HCT116 (cell line): ENCODE measurements around the gene PBX1. TPM values are rescaled to one million over a fixed set of nuclear protein-coding genes. Genes with fewer than 3 reads are reported as not detected.

ENCODE experiments used
- ATAC-seq: fragments of 200-7000 bp; cut with Tn5 transposase; 2 replicates; pipeline ENCODE4 v1.9.1; 2020; ENCODE audit warnings: mild to moderate bottlenecking, moderate library complexity
- BruUV-seq: library from RNA; stranded (reverse); fragments of 400-500 nt; replicated peaks from 2 replicates; lab custom pipeline; 2021; lab: Mats Ljungman, UMichigan
- CTCF ChIA-PET: fragments of 300-600 bp; sonication (Branson Sonifier 250); formaldehyde crosslinking; loops from one replicate; lab custom pipeline; 2021; ENCODE audit warnings: antibody characterized with exemption; lab: Charles Lee
- POLR2A ChIA-PET: fragments of 300-600, 350-600 bp; sonication (Branson Sonifier 250); formaldehyde crosslinking; loops from one replicate; lab custom pipeline; 2021; ENCODE audit warnings: antibody characterized with exemption; lab: Charles Lee
- RAD21 ChIA-PET, 2 experiments: fragments of 300-600 bp; sonication (Branson Sonifier 250); formaldehyde crosslinking; loops; one replicate each; lab custom pipeline; 2023; ENCODE audit warnings: low total read pairs in 2 of 2; ENCODE audit not compliant: uncharacterized antibody in 2 of 2, unreplicated experiment in 2 of 2, low non-redundant PET in 1 of 2; lab: Charles Lee
- DNase-seq: peaks from one replicate; pipeline ENCODE4 v3.0.0-alpha.2; 2010; ENCODE audit warnings: low read depth, low spot score
- H2AFZ ChIP-seq: fragments of 200-600 bp; shearing (Covaris generic), sonication (generic); 2 replicates; pipeline ENCODE4 v1.6.1; 2017; ENCODE audit warnings: low read depth, mixed run types, mixed read lengths, antibody characterized with exemption, low read length; ENCODE audit not compliant: poor library complexity, severe bottlenecking
- H3K27ac ChIP-seq: 2 replicates; pipeline ENCODE4 v1.5.1; 2012; ENCODE audit warnings: low read depth, low read length
- H3K27me3 ChIP-seq: fragments of 200-600 bp; sonication (generic); 2 replicates; pipeline ENCODE4 v1.6.1; 2016; ENCODE audit warnings: mixed run types, low read length, mixed read lengths; ENCODE audit not compliant: insufficient read depth
- H3K36me3 ChIP-seq, 2 experiments: fragments of 200-500 bp in 1 of 2; fragments of 200-600 bp in 1 of 2; sonication (Bioruptor generic) in 1 of 2; sonication (generic) in 1 of 2; 2 replicates each; pipeline versions ENCODE4 v1.5.1 to v1.6.1; 2014 to 2016; ENCODE audit warnings: low read length in 2 of 2, inconsistent platforms in 1 of 2, mixed read lengths in 1 of 2, mixed run types in 1 of 2; ENCODE audit not compliant: insufficient read depth in 2 of 2, control insufficient read depth in 1 of 2
- H3K4me1 ChIP-seq, 2 experiments: fragments of 200-600 bp in 1 of 2; sonication (generic) in 1 of 2; 2 replicates each; pipeline versions ENCODE4 v1.5.1 to v1.6.1; 2012 to 2017; ENCODE audit warnings: low read length in 2 of 2, inconsistent platforms in 1 of 2, mild to moderate bottlenecking in 1 of 2, mixed read lengths in 1 of 2, mixed run types in 1 of 2, moderate library complexity in 1 of 2; ENCODE audit not compliant: insufficient read depth in 2 of 2, control insufficient read depth in 1 of 2
- H3K4me2 ChIP-seq: fragments of 200-600 bp; sonication (generic); 2 replicates; pipeline ENCODE4 v1.6.1; 2017; ENCODE audit warnings: mixed run types, low read length, mixed read lengths
- H3K4me3 ChIP-seq, 2 experiments: fragments of 200-600 bp in 1 of 2; sonication (generic) in 1 of 2; replicated peaks in 1 of 2; 2 replicates each; pipeline ENCODE4 v1.5.1; 2011 to 2016; ENCODE audit warnings: low read length in 2 of 2, control low read depth in 1 of 2, low read depth in 1 of 2, mild to moderate bottlenecking in 1 of 2, mixed read lengths in 1 of 2, mixed run types in 1 of 2
- H3K79me2 ChIP-seq: fragments of 200-600 bp; sonication (generic); 2 replicates; pipeline ENCODE4 v1.6.1; 2017; ENCODE audit warnings: mild to moderate bottlenecking, mixed run types, low read length, moderate library complexity, mixed read lengths; ENCODE audit not compliant: insufficient read depth
- H3K9ac ChIP-seq: fragments of 200-600 bp; sonication (generic); 2 replicates; pipeline ENCODE4 v1.6.1; 2016; ENCODE audit warnings: low read length, mixed read lengths
- H3K9me2 ChIP-seq: fragments of 200-600 bp; sonication (generic), shearing (Covaris generic); 2 replicates; pipeline ENCODE4 v1.6.1; 2017; ENCODE audit warnings: mixed run types, mild to moderate bottlenecking, moderate library complexity; ENCODE audit not compliant: insufficient read depth
- H3K9me3 ChIP-seq, 2 experiments: fragments of 200-500 bp in 1 of 2; fragments of 200-600 bp in 1 of 2; sonication (Bioruptor generic) in 1 of 2; sonication (generic) in 1 of 2; 2 replicates each; pipeline ENCODE4 v1.6.1; 2014 to 2017; ENCODE audit warnings: low read length in 2 of 2, mixed read lengths in 2 of 2, inconsistent platforms in 1 of 2, low read depth in 1 of 2, mild to moderate bottlenecking in 1 of 2, mixed run types in 1 of 2, moderate library complexity in 1 of 2; ENCODE audit not compliant: control insufficient read depth in 1 of 2, insufficient read depth in 1 of 2
- H4K20me1 ChIP-seq: fragments of 200-600 bp; sonication (generic), shearing (Covaris generic); 2 replicates; pipeline ENCODE4 v1.6.1; 2017; ENCODE audit warnings: mixed run types, mild to moderate bottlenecking, moderate library complexity; ENCODE audit not compliant: insufficient read depth
- CEBPB ChIP-seq: IDR thresholded peaks from 2 replicates; pipeline ENCODE4 v1.6.1; 2012; ENCODE audit warnings: low read depth
- ELF1 ChIP-seq: IDR thresholded peaks from 2 replicates; pipeline ENCODE4 v1.6.1; 2012; ENCODE audit warnings: low read depth, borderline replicate concordance
- POLR2AphosphoS5 ChIP-seq: IDR thresholded peaks from 2 replicates; pipeline ENCODE4 v1.6.1; 2011; ENCODE audit warnings: mild to moderate bottlenecking, low read depth, low read length, moderate library complexity
- SRF ChIP-seq: IDR thresholded peaks from 2 replicates; pipeline ENCODE4 v1.6.1; 2012; ENCODE audit warnings: low read depth
- TCF7L2 ChIP-seq: IDR thresholded peaks from 2 replicates; pipeline ENCODE4 v1.7.0; 2011; ENCODE audit warnings: borderline replicate concordance, inconsistent platforms; ENCODE audit not compliant: insufficient read depth, insufficient read length; ENCODE audit errors: extremely low read depth
- ZFX ChIP-seq: fragments of 450-650 bp; IDR thresholded peaks from 2 replicates; pipeline ENCODE4 v1.6.1; 2017
- intact Hi-C: fragments of 100-400 bp; cut with micrococcal nuclease; formaldehyde crosslinking; loops from 2 replicates; pipeline ENCODE4 v1.10.0; 2022
- total RNA-seq: library from RNA; stranded (reverse); gene quantifications from one replicate; pipeline ENCODE4 v1.2.1, GENCODE V29; 2021; ENCODE audit not compliant: unreplicated experiment
- TF ChIP-seq, protein P1 (sequence below): IDR thresholded peaks from 2 replicates; pipeline ENCODE4 v1.6.1; 2012
- TF ChIP-seq, protein P2 (sequence below): IDR thresholded peaks from 2 replicates; pipeline ENCODE4 v1.6.1; 2012; ENCODE audit warnings: low read depth

PBX1 gene
- total RNA-seq, 1 experiment from 2014 or later = 29.6 TPM

DNA sequence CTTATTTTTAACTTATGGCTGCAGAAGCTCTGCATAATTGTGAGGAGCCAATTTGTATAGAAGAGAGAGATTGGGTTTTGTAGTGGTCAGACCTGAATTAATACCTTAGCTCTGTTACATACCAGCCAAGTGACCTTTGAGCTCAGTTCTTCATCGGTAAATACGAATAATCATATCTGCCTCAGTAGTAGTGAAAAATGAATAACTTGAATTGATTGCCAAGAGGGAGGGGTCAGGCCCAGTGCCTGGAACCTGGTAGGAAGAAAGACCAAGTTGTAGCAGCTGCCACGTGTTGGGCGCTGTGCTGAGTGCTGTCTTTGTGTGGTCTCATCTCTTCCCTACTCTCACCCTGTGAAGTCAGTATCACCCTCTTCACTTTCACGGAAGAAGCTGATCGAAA, 247.5 kb downstream of the PBX1 start:
- RAD21 ChIA-PET = no interaction called here
- Histone ChIP-seq H3K4me2 (no peak overlapping the region), H3K36me3 (no peaks in the 10 kb centered on the region), H3K9me3 (no peaks in the 10 kb centered on the region), H4K20me1 (no peaks in the 10 kb centered on the region), H3K9ac (no peak overlapping the region), H2AFZ (no peak overlapping the region), H3K4me1 (peaks cover 0 to 4% of the 10 kb centered on the region in 2 experiments; a peak in 1 of 4 replicates), H3K9me2 (no peaks in the 10 kb centered on the region), H3K79me2 (no peaks in the 10 kb centered on the region), H3K27ac (no peak overlapping the region), H3K27me3 (no peaks in the 10 kb centered on the region), H3K4me3 (no peak overlapping the region)
- BruUV-seq = no TSS peak
- POLR2A ChIA-PET = no interaction called here
- intact Hi-C loops = loop anchor here (10.0 kb wide), 1 partner anchor 1242 kb away; no protein-coding TSS in a partner anchor
- CTCF ChIA-PET = no interaction called here
- DNase-seq = no peak
- TF ChIP-seq, protein P1, sequence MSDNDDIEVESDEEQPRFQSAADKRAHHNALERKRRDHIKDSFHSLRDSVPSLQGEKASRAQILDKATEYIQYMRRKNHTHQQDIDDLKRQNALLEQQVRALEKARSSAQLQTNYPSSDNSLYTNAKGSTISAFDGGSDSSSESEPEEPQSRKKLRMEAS = no peak
- no peak for TF ChIP-seq POLR2AphosphoS5
- TF ChIP-seq, protein P2, sequence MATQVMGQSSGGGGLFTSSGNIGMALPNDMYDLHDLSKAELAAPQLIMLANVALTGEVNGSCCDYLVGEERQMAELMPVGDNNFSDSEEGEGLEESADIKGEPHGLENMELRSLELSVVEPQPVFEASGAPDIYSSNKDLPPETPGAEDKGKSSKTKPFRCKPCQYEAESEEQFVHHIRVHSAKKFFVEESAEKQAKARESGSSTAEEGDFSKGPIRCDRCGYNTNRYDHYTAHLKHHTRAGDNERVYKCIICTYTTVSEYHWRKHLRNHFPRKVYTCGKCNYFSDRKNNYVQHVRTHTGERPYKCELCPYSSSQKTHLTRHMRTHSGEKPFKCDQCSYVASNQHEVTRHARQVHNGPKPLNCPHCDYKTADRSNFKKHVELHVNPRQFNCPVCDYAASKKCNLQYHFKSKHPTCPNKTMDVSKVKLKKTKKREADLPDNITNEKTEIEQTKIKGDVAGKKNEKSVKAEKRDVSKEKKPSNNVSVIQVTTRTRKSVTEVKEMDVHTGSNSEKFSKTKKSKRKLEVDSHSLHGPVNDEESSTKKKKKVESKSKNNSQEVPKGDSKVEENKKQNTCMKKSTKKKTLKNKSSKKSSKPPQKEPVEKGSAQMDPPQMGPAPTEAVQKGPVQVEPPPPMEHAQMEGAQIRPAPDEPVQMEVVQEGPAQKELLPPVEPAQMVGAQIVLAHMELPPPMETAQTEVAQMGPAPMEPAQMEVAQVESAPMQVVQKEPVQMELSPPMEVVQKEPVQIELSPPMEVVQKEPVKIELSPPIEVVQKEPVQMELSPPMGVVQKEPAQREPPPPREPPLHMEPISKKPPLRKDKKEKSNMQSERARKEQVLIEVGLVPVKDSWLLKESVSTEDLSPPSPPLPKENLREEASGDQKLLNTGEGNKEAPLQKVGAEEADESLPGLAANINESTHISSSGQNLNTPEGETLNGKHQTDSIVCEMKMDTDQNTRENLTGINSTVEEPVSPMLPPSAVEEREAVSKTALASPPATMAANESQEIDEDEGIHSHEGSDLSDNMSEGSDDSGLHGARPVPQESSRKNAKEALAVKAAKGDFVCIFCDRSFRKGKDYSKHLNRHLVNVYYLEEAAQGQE = no peak
- no peak for TF ChIP-seq TCF7L2
- no peak for TF ChIP-seq SRF
- TF ChIP-seq ELF1 = no peak
- no peak for TF ChIP-seq ZFX
- no peak for TF ChIP-seq CEBPB
- no peak for ATAC-seq
